Superior temporal gyrus (tissue), 1 donor: ENCODE measurements around the gene PNKD.
"Not testable (repeated sequence)": the region's sequence is repeated elsewhere in the genome, so short reads cannot be mapped to it uniquely, and the experiment has no call there.

Source experiments
- DNase-seq: peaks from one replicate; pipeline ENCODE4 v3.0.0-alpha.2; 2016; ENCODE audit errors: extremely low spot score

The PNKD gene

DNA sequence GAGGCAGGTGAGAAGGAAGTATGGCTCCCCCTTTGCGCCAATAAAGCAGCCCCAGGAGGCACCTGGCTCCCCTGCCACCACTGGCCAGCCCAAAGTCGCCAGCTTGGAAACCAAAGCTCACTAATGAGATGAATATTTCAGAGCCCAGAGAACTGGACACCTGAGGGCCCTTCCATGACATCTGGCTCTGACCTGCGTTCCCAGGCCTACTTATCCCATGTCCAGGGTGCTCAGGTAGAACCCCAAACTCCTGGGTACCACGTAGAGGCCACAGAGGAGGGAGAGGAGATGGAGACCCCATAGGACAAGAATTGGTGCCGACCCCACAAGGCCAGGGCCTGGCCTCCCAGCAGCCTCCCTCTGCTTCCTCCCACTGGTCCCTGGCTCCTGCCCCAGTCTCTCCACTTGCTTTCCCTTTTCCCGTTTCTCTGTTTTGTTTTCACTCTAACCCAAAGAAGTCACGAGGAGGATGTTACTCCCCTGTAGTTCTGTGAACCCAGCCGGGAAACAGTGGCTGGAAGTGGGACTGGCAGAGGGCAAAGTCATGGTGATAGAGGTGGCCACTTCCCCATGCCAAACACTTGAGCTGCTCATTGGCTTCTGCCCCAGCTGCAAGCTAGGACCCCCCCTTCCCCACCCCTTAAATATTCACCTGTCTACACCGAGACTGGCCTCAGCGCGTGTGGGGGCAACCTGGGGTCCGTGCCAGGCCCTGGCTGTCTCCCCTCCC is 21.2 kb downstream of the PNKD start:
- DNase-seq = peak; percentile 25

DNA sequence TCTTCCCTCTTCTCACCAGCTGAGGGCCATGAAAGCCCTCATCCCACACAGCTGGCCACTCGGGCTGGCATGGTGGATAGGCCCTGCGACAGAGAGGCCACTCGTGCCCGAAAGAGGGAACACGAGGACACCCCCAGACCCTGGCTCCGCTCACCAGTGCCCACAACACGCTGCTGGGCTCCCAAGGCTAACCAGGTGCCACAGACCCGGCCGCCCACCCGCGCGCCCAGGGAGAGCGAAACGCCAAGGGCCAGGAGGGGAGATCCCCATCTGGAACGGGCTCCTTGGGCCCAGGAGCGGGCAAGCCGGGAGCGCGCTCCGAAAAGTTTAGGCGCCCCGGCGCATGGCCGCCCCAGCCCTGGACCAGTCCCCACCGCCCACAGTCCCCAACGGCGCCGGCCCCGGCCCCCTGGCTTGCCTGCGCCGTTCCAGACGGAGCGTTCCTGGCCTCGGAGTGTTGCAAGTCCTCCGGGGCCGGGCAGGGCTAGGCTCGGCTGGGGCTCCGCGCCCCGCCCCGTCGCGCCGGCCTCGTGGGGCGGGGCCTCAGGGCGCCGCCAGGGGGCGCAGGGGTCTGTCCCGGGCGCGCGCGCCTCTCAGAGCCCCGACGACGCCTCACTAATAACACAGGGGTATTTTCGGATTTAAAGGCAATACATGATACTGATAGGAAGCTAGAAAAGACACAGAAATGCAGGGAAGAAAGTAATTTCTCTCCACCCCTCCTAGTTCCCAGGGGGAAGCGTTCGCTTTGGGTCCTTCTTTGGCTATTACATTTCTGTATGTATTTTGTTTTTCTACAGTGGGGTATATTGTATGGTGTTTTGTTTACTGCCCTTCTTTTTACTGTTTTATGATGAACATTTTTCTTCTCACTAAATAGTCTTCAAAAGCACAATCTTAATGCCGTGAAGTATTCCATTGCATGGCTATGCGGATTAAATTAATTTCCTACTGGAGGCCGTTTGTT is 22.0 kb downstream of the PNKD start, which contains the start of gene TMBIM1:
TMBIM1 (minus strand) TSS at position 456 of the 967 bp plus-strand sequence. CDS start 10,362 bp downstream, outside the sequence.
- DNase-seq = peak; percentile 73

DNA sequence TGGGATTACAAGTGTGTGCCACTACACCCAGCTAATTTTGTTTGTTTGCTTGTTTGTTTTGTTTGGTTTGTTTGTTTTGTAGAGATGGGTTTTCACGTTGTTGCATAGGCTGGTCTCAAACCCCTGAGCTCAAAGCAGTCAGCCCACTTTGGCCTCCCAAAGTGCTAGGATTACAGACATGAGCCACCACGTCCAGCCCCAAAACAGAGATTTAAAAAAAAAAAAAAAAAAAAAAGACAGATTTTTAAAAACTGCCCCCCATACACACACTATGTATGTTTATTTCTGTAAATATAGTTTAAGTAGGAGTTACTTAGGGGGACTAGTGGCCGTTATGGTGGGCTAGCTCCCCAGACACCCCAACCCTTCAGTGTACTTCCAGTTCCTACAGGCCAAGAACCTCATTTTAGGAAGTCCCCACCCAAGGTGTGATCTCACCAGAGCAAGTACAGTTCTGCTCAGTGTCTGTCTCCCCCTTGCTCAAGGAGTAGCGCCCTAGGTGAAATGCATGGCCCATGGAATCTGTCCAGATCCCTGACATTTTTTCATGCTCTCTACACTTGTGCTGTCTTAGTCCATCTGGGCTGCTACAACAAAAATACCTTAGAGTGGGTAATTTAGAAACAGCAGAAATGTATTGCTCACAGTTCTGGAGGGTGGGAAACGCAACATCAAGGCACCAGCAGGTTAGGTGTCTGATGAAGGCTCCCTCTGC is 23.6 kb downstream of the PNKD start:
- DNase-seq = no peak

DNA sequence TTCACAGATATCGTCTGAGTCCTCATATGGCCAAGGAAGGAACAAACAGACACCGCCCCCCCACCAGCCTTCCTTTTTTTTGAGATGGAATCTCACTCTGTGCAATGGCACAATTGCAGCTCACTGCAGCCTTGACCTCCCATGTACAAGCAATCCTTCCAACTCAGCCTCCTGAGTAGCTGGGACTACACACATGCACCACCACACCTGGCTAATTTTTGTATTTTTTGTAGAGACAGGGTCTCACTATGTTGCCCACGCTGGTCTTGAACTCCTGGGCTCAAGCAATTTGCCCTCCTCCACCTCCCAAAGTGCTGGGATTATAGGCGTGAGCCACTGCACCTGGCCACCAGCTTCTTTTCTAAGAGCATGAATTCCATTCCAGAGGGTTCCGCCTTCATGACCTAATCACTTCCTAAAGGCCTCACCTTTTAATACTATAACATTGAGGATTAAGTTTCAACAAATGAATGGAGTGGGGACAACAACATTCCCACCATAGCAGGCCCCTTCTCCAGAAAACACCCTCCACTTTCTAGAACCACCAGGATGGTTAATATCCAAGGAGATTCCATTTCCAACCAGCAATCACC is 24.2 kb downstream of the PNKD start:
- DNase-seq = no peak

DNA sequence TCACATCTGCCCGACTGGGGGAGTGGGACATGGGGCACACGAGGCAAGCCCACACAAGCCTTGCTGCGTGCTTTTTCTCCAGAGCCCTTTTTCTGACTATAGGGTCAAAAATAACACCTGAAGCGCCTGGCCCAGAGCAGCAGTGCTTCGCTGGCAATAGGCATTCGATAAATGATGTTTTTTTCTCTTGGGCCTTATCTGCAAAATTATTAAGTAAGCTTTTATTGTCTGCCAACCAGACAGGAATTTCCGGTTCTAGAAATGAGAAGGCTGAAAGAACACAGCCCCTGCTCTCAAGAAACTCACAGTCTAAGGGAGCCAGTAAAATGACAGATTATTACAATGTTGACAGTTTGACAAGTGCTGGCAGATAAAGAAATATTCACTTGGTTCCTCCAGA is 24.7 kb downstream of the PNKD start:
- DNase-seq = no peak

DNA sequence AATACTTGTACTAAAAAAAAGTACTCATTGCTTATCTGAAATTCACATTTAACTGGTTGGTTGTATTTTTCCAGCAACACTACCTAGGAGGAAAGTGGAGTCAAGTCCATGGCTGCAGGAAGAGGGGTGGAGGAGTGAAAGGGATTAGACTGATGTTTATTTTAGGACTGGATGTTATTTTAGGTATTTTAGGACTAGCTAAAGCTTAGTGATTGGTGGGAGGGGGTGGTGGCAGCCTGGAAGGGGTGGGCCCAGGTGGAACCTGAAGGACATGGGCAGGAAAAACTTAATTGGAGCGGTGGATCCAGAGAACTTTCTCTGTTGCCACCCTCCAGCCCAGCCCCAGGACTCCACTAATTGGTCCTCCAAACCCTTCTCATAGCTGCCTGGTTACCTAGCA is 25.9 kb downstream of the PNKD start:
- DNase-seq = no peak

DNA sequence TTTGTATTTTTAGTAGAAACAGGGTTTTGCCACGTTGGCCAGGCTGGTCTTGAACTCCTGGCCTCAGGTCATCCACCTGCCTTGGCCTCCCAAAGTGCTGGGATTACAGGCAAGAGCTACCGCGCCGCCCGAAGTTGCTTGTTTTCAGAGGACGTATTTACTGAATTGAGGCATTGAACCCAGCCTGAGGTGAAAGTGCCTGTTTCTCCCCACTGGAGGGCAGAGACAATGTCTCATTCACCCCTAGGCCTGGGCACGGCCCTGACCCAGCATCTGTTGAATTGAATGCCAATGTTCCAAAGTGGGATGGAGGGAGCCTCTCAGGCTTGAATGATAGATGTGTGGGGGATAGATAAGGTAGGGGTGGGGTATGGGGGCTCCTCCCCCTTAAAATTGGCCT is 26.5 kb downstream of the PNKD start:
- DNase-seq = peak; percentile 87

DNA sequence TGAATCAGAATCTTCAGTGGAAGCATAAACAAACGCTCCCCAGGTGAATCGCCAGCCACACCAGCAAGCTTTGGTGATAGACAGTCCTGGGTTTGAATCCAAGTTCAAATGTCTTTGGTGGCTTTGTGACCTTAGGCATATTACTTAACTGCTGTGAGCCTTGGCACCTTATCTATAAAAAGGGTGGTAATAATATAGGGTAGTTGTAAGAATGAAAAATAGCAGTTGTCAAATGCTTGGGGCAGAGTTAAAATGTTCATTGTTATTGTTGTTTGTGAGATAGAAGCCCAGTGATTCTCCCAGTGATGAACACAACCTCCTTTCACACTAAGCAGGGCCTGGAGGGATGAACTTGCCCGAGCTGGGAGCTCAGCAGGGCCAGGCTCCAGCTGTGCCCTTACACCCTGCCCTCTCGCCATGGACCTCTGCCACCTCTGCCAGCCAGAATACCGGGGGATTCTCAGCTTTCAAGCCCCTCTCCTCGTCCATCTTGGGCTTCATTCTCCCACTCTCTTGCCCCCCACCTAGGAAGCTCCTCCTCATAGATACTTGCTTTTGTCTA is 28.1 kb downstream of the PNKD start:
- DNase-seq = peak; percentile 73

DNA sequence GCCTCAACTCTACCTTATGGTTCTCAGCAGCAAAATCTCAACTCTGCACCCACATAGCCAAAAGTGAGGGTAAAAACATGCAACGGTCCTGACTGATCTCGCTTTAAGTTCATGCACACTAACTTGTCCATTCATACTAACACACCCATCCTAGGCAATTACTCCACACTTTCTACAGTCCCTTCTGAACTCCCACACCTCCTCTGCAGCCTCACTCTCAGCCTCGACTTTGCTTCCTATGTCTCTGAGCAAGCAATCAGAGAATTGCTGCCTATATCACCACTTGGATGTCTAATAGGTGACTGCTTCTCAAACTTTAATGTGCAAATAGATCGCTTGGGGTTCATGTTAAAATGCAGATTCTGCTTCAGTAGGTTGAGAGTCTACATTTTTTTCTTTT is 29.8 kb downstream of the PNKD start:
- peak; percentile 9 for DNase-seq

DNA sequence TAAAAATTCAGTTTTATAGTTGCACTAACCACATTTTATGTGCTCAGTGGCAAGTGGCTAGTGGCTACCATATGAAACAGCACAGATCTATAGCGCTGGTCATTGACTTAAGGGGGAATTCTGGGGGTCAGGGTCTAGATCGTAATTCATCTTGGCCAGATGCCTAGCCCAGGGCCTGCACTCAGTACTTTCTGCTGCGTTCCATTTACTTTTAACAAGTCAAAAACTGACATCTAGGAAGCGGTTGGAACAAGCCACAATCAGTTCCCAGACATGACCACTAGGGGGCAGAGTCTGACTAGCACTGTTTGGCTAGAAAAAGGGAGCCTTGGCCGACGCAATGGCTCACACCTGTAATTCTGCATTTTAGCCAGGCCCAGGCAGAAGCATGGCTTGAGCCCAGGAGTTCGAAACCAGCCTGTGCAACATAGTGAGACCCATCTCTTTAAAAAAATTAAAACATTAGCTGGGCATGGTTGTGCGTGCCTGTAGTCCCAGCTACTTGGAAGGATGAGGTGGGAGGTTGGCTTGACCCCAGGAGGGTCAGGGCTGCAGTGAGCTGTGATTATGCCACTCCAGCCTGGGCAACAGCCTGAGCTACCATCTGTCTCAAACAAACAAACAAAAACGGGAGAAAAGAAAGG is 31.0 kb downstream of the PNKD start:
- peak; percentile 97 for DNase-seq

DNA sequence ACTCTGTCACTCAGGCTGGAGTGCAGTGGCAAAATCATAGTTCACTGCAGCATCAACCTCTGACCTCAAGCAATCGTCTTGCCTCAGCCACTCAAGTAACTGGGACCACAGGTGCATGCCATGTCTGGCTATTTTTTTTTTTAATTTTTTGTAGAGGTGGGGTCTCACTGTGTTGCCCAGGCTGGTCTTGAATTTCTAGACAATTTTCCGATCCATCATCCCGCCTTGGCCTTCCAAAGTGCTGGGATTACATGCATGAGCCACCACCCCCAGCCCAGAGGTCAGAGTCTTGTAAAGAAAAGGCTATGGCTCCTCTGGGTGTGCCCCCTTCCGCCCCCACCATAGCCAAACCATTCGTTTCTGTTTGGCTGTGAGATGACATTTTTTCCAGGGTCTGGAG is 35.1 kb downstream of the PNKD start:
- no peak for DNase-seq

DNA sequence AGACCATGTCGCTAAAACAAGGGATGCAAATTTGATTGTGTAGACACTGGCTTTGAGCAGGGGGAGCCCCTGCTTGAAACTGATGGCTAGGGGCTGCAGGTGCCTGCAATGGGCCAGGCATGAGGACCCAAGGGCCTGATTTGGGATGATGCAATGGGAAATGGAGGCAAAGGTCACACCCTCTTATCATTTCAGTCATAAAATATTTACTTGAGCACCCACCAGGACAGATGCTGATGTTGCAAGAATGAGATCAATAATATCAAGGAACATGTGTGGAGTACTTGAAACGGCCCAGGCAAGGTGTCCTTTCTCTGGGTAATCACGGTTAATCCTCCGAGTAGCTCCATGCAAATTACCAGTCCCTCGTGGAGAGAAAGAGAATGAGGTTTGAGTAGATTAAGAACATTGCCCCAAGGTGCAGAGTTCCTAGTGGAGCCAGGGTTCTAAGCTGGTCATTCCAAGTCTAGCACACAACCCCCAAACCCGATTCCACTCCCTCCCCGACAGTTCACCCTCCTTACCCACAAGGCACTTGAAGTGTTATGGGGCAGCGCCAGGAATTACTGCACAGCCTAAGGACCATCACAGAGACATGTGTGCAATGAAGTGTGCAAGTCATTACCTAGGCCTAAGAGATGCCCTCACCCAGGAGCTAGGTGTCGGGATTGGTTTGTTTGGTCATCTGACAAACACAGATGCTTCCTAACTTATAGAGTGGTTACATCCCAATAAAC is 36.0 kb downstream of the PNKD start:
- DNase-seq = no peak

DNA sequence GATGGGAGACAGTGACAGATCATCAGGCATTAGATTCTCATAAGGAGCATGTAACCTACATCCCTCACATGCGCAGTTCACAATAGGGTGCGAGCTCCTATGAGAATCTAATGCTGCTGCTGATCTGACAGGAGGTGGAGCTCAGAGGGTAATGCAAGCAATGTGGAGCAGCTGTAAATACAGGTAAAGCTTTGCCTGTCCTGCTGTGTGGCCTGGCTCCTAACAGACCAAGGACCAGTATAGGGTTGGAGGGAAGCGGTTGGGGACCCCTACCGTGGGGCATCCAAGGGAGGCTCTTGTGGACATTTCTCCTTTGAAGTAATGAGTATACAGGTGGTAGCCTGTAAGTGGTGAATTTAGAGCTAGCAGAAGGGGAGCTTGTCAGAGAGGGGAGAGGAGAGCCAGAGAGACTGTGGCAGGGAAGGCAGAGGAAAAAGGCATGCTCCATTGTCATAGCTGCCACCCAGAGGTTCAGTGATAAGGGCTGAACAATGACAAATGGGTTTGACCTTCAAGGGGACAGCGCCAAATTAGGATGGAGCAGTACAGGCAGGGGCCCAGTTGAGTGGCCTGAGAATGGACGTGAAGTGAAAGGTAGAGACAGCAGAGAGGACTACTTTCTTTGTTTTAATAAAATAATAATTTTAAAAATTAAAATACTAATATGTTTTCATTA is 37.2 kb downstream of the PNKD start:
- no peak for DNase-seq

DNA sequence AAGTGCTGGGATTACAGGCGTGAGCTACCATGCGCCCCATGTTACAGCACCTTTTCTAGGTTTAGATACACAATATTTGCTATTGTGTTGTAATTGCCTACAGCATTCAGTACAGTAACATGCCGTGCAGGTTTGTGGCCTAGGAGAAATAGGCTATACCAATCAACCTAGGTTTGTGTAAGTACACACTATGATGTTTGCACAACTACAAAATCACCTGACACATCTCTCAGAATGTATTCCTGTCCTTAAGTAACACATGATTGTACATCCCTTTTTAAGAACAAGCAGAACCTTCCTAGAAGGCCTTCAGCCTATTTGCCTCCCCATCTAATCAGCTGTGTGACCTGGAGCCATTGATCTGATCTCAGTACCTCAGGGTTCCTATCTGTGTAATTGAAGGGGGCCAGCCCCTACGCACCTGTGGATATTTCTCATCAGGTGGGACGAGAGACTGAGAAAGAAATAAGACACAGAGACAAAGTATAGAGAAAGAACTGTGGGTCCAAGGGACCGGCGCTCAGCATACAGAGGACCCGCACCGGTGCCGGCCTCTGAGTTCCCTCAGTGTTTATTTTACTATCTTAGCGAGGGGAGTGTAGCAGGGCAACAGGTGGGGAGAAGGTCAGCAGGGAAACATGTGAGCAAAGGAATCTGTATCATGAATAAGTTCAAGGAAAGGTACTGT is 40.7 kb downstream of the PNKD start:
- no peak for DNase-seq

DNA sequence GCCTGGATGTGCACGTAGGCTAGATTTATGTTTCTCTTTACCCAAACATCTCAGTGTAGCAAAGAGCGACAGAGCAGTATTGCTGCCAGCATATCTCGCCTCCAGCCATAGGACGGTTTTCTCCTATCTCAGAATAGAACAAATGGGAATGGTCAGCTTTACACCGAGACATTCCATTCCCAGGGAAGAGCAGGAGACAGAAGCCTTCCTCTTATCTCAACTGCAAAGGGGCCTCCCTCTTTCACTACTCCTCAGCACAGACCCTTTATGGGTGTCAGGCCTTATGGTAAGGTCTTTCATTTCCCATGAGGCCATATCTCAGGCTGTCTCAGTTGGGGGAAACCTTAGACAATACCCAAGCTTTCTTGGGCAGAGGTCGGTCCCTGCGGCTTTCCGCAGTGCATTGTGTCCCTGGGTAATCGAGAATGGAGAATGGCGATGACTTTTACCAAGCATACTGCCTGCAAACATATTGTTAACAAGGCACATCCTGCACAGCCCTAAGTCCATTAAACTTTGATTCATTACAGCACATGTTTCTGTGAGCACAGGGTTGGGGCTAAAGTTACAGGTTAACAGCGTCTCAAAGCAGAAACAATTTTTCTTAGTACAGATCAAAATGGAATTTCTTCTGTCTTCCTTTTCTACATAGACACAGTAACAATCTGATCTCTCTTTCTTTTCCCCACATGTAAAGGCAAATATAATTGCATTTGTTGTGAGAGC is 41.4 kb downstream of the PNKD start:
- not testable (repeated sequence) for DNase-seq

DNA sequence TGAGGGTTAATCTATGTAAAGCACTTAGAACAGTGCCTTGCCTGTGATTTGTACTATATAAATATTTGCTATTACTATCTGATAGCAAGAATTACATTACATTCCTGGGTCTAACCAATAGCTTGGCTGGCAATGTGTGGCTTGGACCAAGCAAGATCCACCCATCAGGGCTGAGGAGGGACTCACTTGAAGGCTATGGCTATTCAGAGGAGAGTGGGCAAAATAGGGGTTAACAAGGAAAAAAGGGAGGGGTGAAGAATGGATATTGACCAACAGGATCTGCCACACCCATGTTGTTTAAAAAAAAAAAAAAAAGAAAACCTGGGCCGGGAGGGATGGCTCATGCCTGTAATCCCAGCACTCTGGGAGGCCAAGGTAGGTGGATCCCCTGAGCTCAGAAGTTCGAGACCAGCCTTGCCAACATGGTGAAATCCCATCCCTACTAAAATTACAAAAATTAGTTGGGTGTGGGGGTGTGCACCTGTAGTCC is 42.0 kb downstream of the PNKD start:
- DNase-seq = no peak

DNA sequence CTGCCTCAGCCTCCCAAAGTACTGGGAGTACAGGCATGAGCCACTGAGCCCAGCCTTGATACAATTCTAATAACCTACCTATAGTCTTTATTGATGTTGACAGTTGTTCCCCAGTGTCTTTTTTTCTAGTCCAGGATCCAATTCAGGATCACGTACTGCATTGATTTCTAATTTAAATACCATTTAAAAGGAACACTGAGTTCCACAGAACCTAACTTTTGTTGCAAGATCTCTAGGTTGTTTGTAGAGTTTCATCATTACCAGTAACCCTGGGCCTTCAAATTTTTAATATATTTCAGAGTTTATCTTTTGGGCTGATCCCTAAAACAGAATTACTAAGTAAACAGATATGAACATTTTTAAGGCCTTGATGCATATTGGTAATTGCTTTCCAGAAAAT is 43.0 kb downstream of the PNKD start:
- no peak for DNase-seq

DNA sequence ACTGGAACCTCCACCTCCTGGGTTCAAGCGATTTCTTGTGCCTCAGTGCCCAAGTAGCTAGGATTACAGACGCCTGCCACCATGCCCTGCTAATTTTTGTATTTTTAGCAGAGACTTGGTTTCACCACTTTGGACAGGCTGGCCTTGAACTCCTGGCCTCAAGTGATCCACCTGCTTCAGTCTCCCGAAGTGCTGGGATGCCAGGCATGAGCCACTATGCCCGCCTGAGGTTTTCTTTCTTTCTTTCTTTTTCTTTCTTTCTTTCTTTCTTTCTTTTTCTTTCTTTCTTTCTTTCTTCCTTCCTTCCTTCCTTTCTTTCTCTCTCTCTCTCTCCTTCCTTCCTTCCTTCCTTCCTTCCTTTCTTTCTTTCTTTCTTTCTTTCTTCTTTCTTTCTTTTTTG is 44.4 kb downstream of the PNKD start:
- DNase-seq = not testable (repeated sequence)
